CD4-positive, CD25-positive, alpha-beta regulatory T cell (primary cell): ENCODE data around the gene RNF20. TPM values are rescaled to one million over a fixed set of nuclear protein-coding genes. Genes with fewer than 3 reads are reported as not detected.

Experiments
- ATAC-seq, 2 donors: fragments of 150-1000 bp; cut with Tn5 transposase; one replicate each; pipeline ENCODE4 v1.10.0; 2021; ENCODE audit warnings: low read depth in 2 of 2, moderate number of reproducible peaks in 2 of 2, moderate library complexity in 1 of 2
- DNase-seq, 3 donors: peaks; one replicate each; pipeline versions ENCODE4 v3.0.0 to v3.0.0-alpha.2; 2012 to 2022; ENCODE audit warnings: mixed read lengths in 1 of 3
- H3K27ac ChIP-seq: one replicate; pipeline ENCODE4 v1.7.0; 2013; ENCODE audit warnings: mild to moderate bottlenecking, low read length; ENCODE audit not compliant: insufficient read depth, poor library complexity, severe bottlenecking
- H3K27me3 ChIP-seq: one replicate; pipeline ENCODE4 v1.7.0; 2013; ENCODE audit warnings: low read length; ENCODE audit not compliant: control insufficient read depth, insufficient read depth
- H3K36me3 ChIP-seq: one replicate; pipeline ENCODE4 v1.7.0; 2013; ENCODE audit warnings: mild to moderate bottlenecking, low read length, moderate library complexity; ENCODE audit not compliant: control insufficient read depth, insufficient read depth
- H3K4me1 ChIP-seq: 2 replicates; pipeline ENCODE4 v1.7.0; 2013; ENCODE audit warnings: mild to moderate bottlenecking, low read length; ENCODE audit not compliant: insufficient read depth, control insufficient read depth, poor library complexity, severe bottlenecking
- H3K4me3 ChIP-seq: one replicate; pipeline ENCODE4 v1.7.0; 2013; ENCODE audit warnings: low read depth, mild to moderate bottlenecking, low read length, moderate library complexity
- H3K9me3 ChIP-seq, 2 experiments: 1 replicate in 1 of 2; 2 replicates in 1 of 2; pipeline ENCODE4 v1.7.0; 2013; ENCODE audit warnings: low read length in 2 of 2, mild to moderate bottlenecking in 1 of 2, moderate library complexity in 1 of 2; ENCODE audit not compliant: control insufficient read depth in 2 of 2
- H3K27ac Mint-ChIP-seq, 3 donors: one replicate each; pipeline ENCODE4 v1.8.0; 2020 to 2022; ENCODE audit warnings: mild to moderate bottlenecking in 3 of 3, mixed read lengths in 3 of 3, moderate library complexity in 2 of 3
- H3K27me3 Mint-ChIP-seq: one replicate; pipeline ENCODE4 v1.8.0; 2022; ENCODE audit warnings: mild to moderate bottlenecking, mixed read lengths
- H3K36me3 Mint-ChIP-seq: one replicate; pipeline ENCODE4 v1.8.0; 2020; ENCODE audit warnings: mixed read lengths
- H3K4me1 Mint-ChIP-seq, 4 donors: one replicate each; pipeline ENCODE4 v1.8.0; 2020 to 2022; ENCODE audit warnings: mixed read lengths in 4 of 4, mild to moderate bottlenecking in 1 of 4
- H3K4me3 Mint-ChIP-seq, 4 donors: one replicate each; pipeline ENCODE4 v1.8.0; 2020 to 2022; ENCODE audit warnings: mild to moderate bottlenecking in 4 of 4, mixed read lengths in 4 of 4, moderate library complexity in 3 of 4
- H3K9me3 Mint-ChIP-seq, 7 donors: one replicate each; pipeline ENCODE4 v1.8.0; 2020 to 2022; ENCODE audit warnings: mixed read lengths in 7 of 7, mild to moderate bottlenecking in 3 of 7, moderate library complexity in 2 of 7
- polyA plus RNA-seq, 4 donors: library from polyadenylated mRNA; unstranded; fragments of 300-500 nt; fragmentation: Illumina TruSeq; gene quantifications; one replicate each; pipeline ENCODE4 v1.2.3, GENCODE V29; 2021
- total RNA-seq: library from RNA; stranded (reverse); gene quantifications from one replicate; pipeline ENCODE4 v1.2.3, GENCODE V29; 2022

Gene RNF20
- total and polyA plus RNA-seq, 5 donors from 2014 or later, result 31.3 to 50.0 (median 42.2) TPM

DNA sequence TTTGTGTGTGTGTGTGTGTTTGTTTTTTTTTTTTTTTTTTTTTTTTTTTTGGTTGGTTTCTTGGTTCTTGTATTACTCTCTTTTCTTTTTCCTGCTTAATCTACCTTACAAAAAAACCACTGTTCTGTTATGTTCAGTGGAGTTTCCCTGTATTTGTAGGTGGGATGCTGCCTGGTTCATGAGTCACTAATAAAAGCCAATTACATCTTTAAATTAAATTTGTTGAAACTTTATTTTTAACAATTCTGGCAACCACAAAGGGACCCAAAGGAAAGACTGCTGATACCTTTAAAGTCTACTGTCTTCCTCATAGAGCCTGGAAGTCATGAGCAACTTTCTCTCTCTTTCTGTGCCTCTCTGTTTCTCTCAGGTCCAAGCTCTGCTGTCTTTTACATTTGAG lies 29.5 kb upstream of the RNF20 start:
- no peaks in the 10 kb centered on the region for H3K36me3 Mint-ChIP-seq
- peaks cover 16% of the 10 kb centered on the region for H3K27me3 Mint-ChIP-seq
- H3K27ac ChIP-seq, result no peak overlapping the region
- no peaks in the 10 kb centered on the region for H3K27me3 ChIP-seq
- H3K9me3 ChIP-seq, result no peaks in the 10 kb centered on the region
- DNase-seq, result no peak
- H3K4me1 ChIP-seq, result no peaks in the 10 kb centered on the region
- ATAC-seq, result no peak
- no peak overlapping the region for H3K4me3 Mint-ChIP-seq
- no peak overlapping the region for H3K4me3 ChIP-seq
- H3K9me3 Mint-ChIP-seq, result no peaks in the 10 kb centered on the region
- H3K27ac Mint-ChIP-seq, result no peak overlapping the region
- no peaks in the 10 kb centered on the region for H3K4me1 Mint-ChIP-seq
- no peaks in the 10 kb centered on the region for H3K36me3 ChIP-seq

DNA sequence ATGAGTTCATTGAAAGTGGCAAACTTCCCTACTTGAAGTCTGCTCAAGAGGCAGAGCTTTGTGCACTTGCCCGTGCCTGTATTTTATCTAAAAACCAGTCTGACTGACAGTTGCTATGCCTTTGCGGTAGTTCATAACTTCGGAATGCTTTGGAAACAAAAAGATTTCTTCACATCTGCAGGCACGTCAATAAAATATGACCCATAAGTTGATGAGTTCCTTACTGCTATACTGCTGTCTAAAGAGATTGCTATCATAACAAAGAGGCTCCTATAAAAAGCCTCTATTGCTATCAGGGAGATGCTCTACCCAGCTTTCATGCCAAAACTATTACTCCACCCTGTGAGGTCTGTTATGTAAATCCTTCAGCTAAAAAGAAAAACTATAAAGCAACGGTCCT lies 25.4 kb upstream of the RNF20 start:
- no peak for DNase-seq
- Histone ChIP-seq H3K27me3 (peaks cover 4% of the 10 kb centered on the region), H3K9me3 (no peaks in the 10 kb centered on the region), H3K4me1 (no peaks in the 10 kb centered on the region), H3K27ac (no peak overlapping the region), H3K4me3 (no peak overlapping the region), H3K36me3 (no peaks in the 10 kb centered on the region)
- no peaks in the 10 kb centered on the region for H3K4me1 Mint-ChIP-seq
- H3K27me3 Mint-ChIP-seq, result peaks cover 14% of the 10 kb centered on the region
- H3K36me3 Mint-ChIP-seq, result no peaks in the 10 kb centered on the region
- no peak overlapping the region for H3K4me3 Mint-ChIP-seq
- no peak for ATAC-seq
- H3K9me3 Mint-ChIP-seq, result no peaks in the 10 kb centered on the region
- no peak overlapping the region for H3K27ac Mint-ChIP-seq

DNA sequence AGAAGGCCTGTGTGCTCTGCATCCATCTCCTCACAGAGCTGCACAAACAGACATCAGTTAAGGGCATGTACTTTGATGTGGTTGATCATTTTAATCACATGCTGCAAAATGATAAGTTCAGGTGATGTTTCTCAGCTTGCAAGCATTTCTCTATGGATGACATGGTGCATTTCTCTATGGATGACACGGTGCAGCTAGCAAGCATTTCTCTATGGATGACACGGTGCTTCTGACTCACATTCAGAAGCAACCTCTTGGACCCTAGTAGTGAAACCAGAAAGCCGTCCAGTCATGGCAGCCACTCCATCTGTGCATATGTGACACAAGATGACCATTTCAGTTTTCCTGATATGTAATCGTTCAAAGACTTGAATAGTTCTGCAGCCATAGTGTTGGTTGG lies 24.1 kb upstream of the RNF20 start:
- no peak overlapping the region for H3K4me3 Mint-ChIP-seq
- H3K27me3 ChIP-seq, result peaks cover 7% of the 10 kb centered on the region
- peaks cover 0 to 1% (median 0%) of the 10 kb centered on the region in 7 donors for H3K9me3 Mint-ChIP-seq
- no peaks in the 10 kb centered on the region for H3K4me1 ChIP-seq
- no peaks in the 10 kb centered on the region for H3K36me3 ChIP-seq
- no peaks in the 10 kb centered on the region for H3K4me1 Mint-ChIP-seq
- no peak for ATAC-seq
- no peak for DNase-seq
- H3K4me3 ChIP-seq, result no peak overlapping the region
- no peak overlapping the region for H3K27ac Mint-ChIP-seq
- no peaks in the 10 kb centered on the region for H3K36me3 Mint-ChIP-seq
- H3K27me3 Mint-ChIP-seq, result peaks cover 14% of the 10 kb centered on the region
- H3K27ac ChIP-seq, result no peak overlapping the region
- no peaks in the 10 kb centered on the region for H3K9me3 ChIP-seq

DNA sequence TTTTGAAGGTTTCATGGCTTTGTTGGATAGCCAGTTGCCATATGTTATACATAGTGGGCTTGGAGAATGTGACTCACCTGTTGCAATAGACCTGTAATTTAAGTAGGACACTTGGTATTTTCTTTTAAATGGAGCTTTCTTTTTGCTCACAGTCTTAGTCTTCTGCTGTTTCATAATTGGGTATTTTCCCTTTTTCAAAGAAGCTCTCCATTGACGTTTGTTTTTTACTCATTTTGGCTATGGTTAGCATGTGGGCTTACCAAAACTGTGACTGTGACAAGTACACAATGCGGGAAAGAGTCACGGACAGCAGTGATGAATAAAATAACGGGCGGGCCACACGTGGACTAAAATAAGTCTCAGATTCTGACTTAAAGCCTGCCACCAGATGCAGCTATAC lies 23.2 kb upstream of the RNF20 start:
- H3K27ac Mint-ChIP-seq, result no peak overlapping the region

DNA sequence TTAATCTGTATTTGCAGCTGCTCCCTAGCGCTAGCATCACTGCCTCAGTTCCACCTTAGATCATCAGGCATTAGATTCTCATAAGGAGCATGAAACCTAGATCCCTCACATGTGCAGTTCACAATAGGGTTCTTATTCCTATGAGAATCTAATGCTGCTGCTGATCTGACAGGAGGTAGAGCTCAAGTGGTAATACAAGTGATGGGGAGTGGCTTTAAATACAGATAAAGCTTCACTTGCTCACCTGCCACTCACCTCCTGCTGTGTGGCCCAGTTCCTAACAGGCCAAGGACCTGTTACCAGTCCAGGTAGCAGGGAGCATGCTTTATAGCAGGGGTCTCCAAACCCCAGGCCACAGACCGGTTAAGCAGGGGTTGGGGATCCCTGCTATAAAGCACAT lies 22.6 kb upstream of the RNF20 start:
- Histone ChIP-seq H3K27ac (no peak overlapping the region), H3K27me3 (peaks cover 7% of the 10 kb centered on the region), H3K36me3 (no peaks in the 10 kb centered on the region), H3K4me3 (no peak overlapping the region), H3K9me3 (no peaks in the 10 kb centered on the region), H3K4me1 (no peaks in the 10 kb centered on the region)
- Mint-ChIP-seq H3K9me3 (peaks cover 0 to 1% (median 0%) of the 10 kb centered on the region in 7 donors), H3K4me3 (peak overlapping the region in 1 of 4 donors; percentile 1), H3K27me3 (peaks cover 13% of the 10 kb centered on the region), H3K36me3 (no peaks in the 10 kb centered on the region), H3K27ac (no peak overlapping the region), H3K4me1 (no peaks in the 10 kb centered on the region)
- DNase-seq (no peak), ATAC-seq (no peak)

More for the DNA sequence above, 23.2 kb upstream of the RNF20 start:
- no peak overlapping the region for H3K4me3 ChIP-seq
- H3K27me3 Mint-ChIP-seq, result peaks cover 18% of the 10 kb centered on the region
- H3K36me3 Mint-ChIP-seq, result no peaks in the 10 kb centered on the region
- H3K36me3 ChIP-seq, result no peaks in the 10 kb centered on the region
- no peaks in the 10 kb centered on the region for H3K4me1 ChIP-seq
- H3K4me1 Mint-ChIP-seq, result no peaks in the 10 kb centered on the region
- DNase-seq, result no peak
- no peak overlapping the region for H3K4me3 Mint-ChIP-seq
- peaks cover 7% of the 10 kb centered on the region for H3K27me3 ChIP-seq
- no peak for ATAC-seq
- H3K27ac ChIP-seq, result no peak overlapping the region
- H3K9me3 ChIP-seq, result no peaks in the 10 kb centered on the region
- H3K9me3 Mint-ChIP-seq, result peaks cover 0 to 1% (median 0%) of the 10 kb centered on the region in 7 donors

DNA sequence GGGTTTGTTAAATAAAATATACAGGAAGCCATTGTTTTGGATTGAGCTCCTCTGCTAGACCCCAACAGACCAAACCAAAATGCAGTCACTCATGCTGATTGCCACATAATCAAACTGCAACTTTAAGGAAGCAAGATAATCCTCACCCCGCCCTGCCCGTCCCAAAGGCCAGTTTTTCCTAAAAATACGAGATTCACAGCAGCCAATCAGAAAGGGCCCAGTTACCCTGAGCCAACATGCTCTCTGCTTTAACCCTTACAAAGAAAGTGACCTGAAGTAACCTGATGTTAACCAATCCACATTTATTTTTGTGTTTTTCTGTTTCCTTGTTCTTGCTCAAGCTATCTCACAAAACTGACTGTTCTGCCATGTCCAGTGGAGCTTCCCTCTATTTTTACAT lies 21.5 kb upstream of the RNF20 start:
- no peaks in the 10 kb centered on the region for H3K4me1 Mint-ChIP-seq
- peaks cover 13% of the 10 kb centered on the region for H3K27me3 Mint-ChIP-seq
- no peaks in the 10 kb centered on the region for H3K36me3 Mint-ChIP-seq
- H3K27ac Mint-ChIP-seq, result no peak overlapping the region
- Histone ChIP-seq H3K36me3 (no peaks in the 10 kb centered on the region), H3K9me3 (no peaks in the 10 kb centered on the region), H3K4me1 (no peaks in the 10 kb centered on the region), H3K27ac (no peak overlapping the region), H3K4me3 (no peak overlapping the region), H3K27me3 (peaks cover 7% of the 10 kb centered on the region)
- DNase-seq (no peak), ATAC-seq (no peak)
- peaks cover 0 to 1% (median 0%) of the 10 kb centered on the region in 7 donors for H3K9me3 Mint-ChIP-seq
- H3K4me3 Mint-ChIP-seq, result no peak overlapping the region

DNA sequence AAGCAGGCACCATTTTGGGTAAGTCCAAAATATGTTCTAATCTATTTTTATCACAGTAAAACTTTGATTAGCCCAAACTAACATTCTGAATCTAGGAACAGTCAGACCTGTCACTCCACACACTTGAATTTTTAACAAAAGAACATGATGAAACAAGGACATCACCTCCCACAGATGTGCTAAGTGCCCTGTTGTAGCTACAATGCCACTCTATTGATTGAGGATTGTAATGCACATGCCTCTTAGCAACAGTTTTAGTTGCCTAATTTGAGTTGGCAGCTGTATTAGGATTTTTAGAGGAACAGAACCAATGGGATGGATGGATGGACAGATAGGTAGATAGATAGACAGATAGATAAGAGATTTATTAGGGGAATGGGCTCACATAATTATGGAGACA lies 20.3 kb upstream of the RNF20 start:
- H3K27me3 ChIP-seq, result peaks cover 7% of the 10 kb centered on the region
- no peak for ATAC-seq
- H3K4me3 ChIP-seq, result no peak overlapping the region
- DNase-seq, result no peak
- H3K27ac Mint-ChIP-seq, result no peak overlapping the region
- no peak overlapping the region for H3K27ac ChIP-seq
- no peaks in the 10 kb centered on the region for H3K9me3 ChIP-seq
- H3K4me1 ChIP-seq, result no peaks in the 10 kb centered on the region
- H3K27me3 Mint-ChIP-seq, result peaks cover 14% of the 10 kb centered on the region
- H3K36me3 ChIP-seq, result no peaks in the 10 kb centered on the region
- no peaks in the 10 kb centered on the region for H3K4me1 Mint-ChIP-seq
- H3K36me3 Mint-ChIP-seq, result no peaks in the 10 kb centered on the region
- no peak overlapping the region for H3K4me3 Mint-ChIP-seq
- peaks cover 0 to 4% (median 0%) of the 10 kb centered on the region in 7 donors for H3K9me3 Mint-ChIP-seq

DNA sequence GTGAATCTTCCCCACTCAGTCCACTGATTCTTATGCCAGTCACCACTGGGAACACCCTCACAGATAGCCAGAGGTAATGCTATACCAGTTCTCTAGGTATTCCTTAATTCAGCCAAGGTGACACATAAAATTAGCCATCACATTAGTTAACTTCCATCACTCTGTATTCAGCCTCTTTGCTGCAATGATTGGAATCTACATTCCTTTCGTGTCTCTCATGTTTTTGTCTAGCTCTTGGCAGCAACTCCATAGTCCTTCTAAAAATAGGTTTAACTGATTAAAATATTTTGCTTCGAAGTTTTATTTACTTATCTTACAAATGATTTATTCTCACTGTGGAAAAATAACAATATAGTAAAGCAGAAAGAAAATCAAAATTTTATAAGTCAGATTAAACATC lies 19.6 kb upstream of the RNF20 start:
- H3K4me3 Mint-ChIP-seq, result no peak overlapping the region
- H3K4me1 ChIP-seq, result no peaks in the 10 kb centered on the region
- H3K4me1 Mint-ChIP-seq, result no peaks in the 10 kb centered on the region
- H3K36me3 ChIP-seq, result no peaks in the 10 kb centered on the region
- ATAC-seq (no peak), DNase-seq (no peak)
- H3K27ac ChIP-seq, result no peak overlapping the region
- H3K27me3 Mint-ChIP-seq, result peaks cover 21% of the 10 kb centered on the region
- H3K36me3 Mint-ChIP-seq, result no peaks in the 10 kb centered on the region
- H3K27me3 ChIP-seq, result peaks cover 7% of the 10 kb centered on the region
- H3K27ac Mint-ChIP-seq, result no peak overlapping the region
- H3K4me3 ChIP-seq, result no peak overlapping the region
- H3K9me3 ChIP-seq, result no peaks in the 10 kb centered on the region
- H3K9me3 Mint-ChIP-seq, result peaks cover 0 to 5% (median 0%) of the 10 kb centered on the region in 7 donors
